Measurements from ENCODE around the gene ZBTB16. TPM values are rescaled to one million over a fixed set of nuclear protein-coding genes. Genes with fewer than 3 reads are reported as not detected.

Gene ZBTB16
- total RNA-seq, 1 donor from 2014 or later, result 64.5 TPM

GRCh38 chr11:114183044-114183511, 123.6 kb downstream of the ZBTB16 start:
- H3K36me3 ChIP-seq, result peaks cover 20% of the 10 kb centered on the region
- no peak for DNase-seq
- H3K4me3 ChIP-seq, result no peak overlapping the region
- no peaks in the 10 kb centered on the region for H3K9me3 ChIP-seq (replicated peaks)
- intact Hi-C loops (cut with micrococcal nuclease), result loop anchor here (10.0 kb wide), 1 partner anchor 128 kb away; the partner anchor contains the start of gene ZBTB16
- peaks cover 96% of the 10 kb centered on the region for H3K4me1 ChIP-seq
- peak overlapping the region; percentile 100 for H3K27ac ChIP-seq (replicated peaks)
- H3K27me3 ChIP-seq (ENCODE audit: low read depth), result no peaks in the 10 kb centered on the region
- no peak for TF ChIP-seq CTCF (IDR thresholded peaks at IDR 0.05; ENCODE audit: borderline replicate concordance)

- no peak for TF ChIP-seq CTCF (IDR thresholded peaks at IDR 0.05; ENCODE audit: borderline replicate concordance)
- Histone ChIP-seq H3K4me3 (no peak overlapping the region), H3K9me3 (replicated peaks) (no peaks in the 10 kb centered on the region), H3K27ac (replicated peaks) (peak overlapping the region; percentile 100), H3K4me1 (peaks cover 87% of the 10 kb centered on the region), H3K36me3 (peaks cover 44% of the 10 kb centered on the region), H3K27me3 (ENCODE audit: low read depth) (no peaks in the 10 kb centered on the region)
- DNase-seq, result no peak
- intact Hi-C loops (cut with micrococcal nuclease), result loop anchor here (10.0 kb wide), 1 partner anchor 131 kb away; the partner anchor contains the start of gene ZBTB16
These were observed 125.9 kb downstream of the ZBTB16 start for GRCh38 chr11:114185436-114185835.

- no peak for TF ChIP-seq CTCF (IDR thresholded peaks at IDR 0.05; ENCODE audit: borderline replicate concordance)
- no peaks in the 10 kb centered on the region for H3K27me3 ChIP-seq (ENCODE audit: low read depth)
- H3K4me3 ChIP-seq, result no peak overlapping the region
- peaks cover 74% of the 10 kb centered on the region for H3K4me1 ChIP-seq
- peaks cover 59% of the 10 kb centered on the region for H3K36me3 ChIP-seq
- intact Hi-C loops (cut with micrococcal nuclease), result loop anchor here (10.0 kb wide), 1 partner anchor 132 kb away; the partner anchor contains the start of gene ZBTB16
- no peak for DNase-seq
- peaks cover 7% of the 10 kb centered on the region for H3K9me3 ChIP-seq (replicated peaks)
- peak overlapping the region; percentile 40 for H3K27ac ChIP-seq (replicated peaks)
These were observed 127.7 kb downstream of the ZBTB16 start for GRCh38 chr11:114187173-114187572.

- intact Hi-C loops (cut with micrococcal nuclease), result loop anchor here (10.0 kb wide), 1 partner anchor 134 kb away; the partner anchor contains the start of gene ZBTB16
- no peak for DNase-seq
- no peak overlapping the region for H3K4me3 ChIP-seq
- H3K27me3 ChIP-seq (ENCODE audit: low read depth), result no peaks in the 10 kb centered on the region
- TF ChIP-seq CTCF (IDR thresholded peaks at IDR 0.05; ENCODE audit: borderline replicate concordance), result no peak
- H3K9me3 ChIP-seq (replicated peaks), result peaks cover 7% of the 10 kb centered on the region
- peaks cover 74% of the 10 kb centered on the region for H3K4me1 ChIP-seq
- peaks cover 65% of the 10 kb centered on the region for H3K36me3 ChIP-seq
- peak overlapping the region; percentile 40 for H3K27ac ChIP-seq (replicated peaks)
These were observed 129.5 kb downstream of the ZBTB16 start for GRCh38 chr11:114188851-114189570.

GRCh38 chr11:114190630-114191029, 131.1 kb downstream of the ZBTB16 start:
- H3K36me3 ChIP-seq, result peaks cover 65% of the 10 kb centered on the region
- H3K27me3 ChIP-seq (ENCODE audit: low read depth), result no peaks in the 10 kb centered on the region
- intact Hi-C loops (cut with micrococcal nuclease), result no loop called here
- peaks cover 74% of the 10 kb centered on the region for H3K4me1 ChIP-seq
- peaks cover 7% of the 10 kb centered on the region for H3K9me3 ChIP-seq (replicated peaks)
- TF ChIP-seq CTCF (IDR thresholded peaks at IDR 0.05; ENCODE audit: borderline replicate concordance), result no peak
- no peak for DNase-seq
- no peak overlapping the region for H3K4me3 ChIP-seq
- no peak overlapping the region for H3K27ac ChIP-seq (replicated peaks)
